Right cardiac atrium (tissue), 5 donors: Measurements from ENCODE around the gene GCC2. TPM values are rescaled to one million over a fixed set of nuclear protein-coding genes. Genes with fewer than 3 reads are reported as not detected.
"Not testable (repeated sequence)": the region's sequence is repeated elsewhere in the genome, so short reads cannot be mapped to it uniquely, and the experiment has no call there.

ENCODE experiments used
- ATAC-seq, 2 donors: fragments of 200-7000 bp; cut with Tn5 transposase; one replicate each; pipeline versions ENCODE4 v1.8.0 to v1.9.1; 2020; ENCODE audit warnings: moderate library complexity in 2 of 2, mild to moderate bottlenecking in 1 of 2
- DNase-seq, 3 donors: peaks; one replicate each; pipeline ENCODE4 v3.0.0-alpha.2; 2020
- H3K27ac ChIP-seq: one replicate; pipeline ENCODE4 v1.5.1; 2013; ENCODE audit warnings: mild to moderate bottlenecking, low read length, control low read depth, moderate library complexity
- H3K27me3 ChIP-seq: one replicate; pipeline ENCODE4 v1.6.1; 2013; ENCODE audit not compliant: control insufficient read depth, insufficient read depth
- H3K4me1 ChIP-seq: one replicate; pipeline ENCODE4 v1.6.1; 2013; ENCODE audit warnings: low read length; ENCODE audit not compliant: control insufficient read depth, insufficient read depth
- H3K4me3 ChIP-seq: one replicate; pipeline ENCODE4 v1.5.1; 2013; ENCODE audit warnings: low read length, control low read depth
- H3K9me3 ChIP-seq: one replicate; pipeline ENCODE4 v1.6.1; 2013; ENCODE audit warnings: low read length; ENCODE audit not compliant: control insufficient read depth
- WGBS: extraction: QIAGEN DNeasy Blood & Tissue Kit; methylation state at CpG from one replicate; pipeline ENCODE4 v1.1.7; 2013; 5-methylcytosine and 5-hydroxymethylcytosine counted together
- intact Hi-C, 4 donors: fragments of 100-400 bp; cut with DNase I; formaldehyde crosslinking; loops; one replicate each; pipeline versions ENCODE4 v1.11.0 to v1.14.0; 2022 to 2023
- polyA plus RNA-seq: library from polyadenylated mRNA; stranded (reverse); fragments of 200-250 nt; gene quantifications from one replicate; pipeline ENCODE4 v1.2.3, GENCODE V29; 2013
- total RNA-seq, 4 donors: library from RNA; stranded (reverse); fragmentation: NEBNext Ultra II Directional; extraction: Animal tissue kit (Norgen Biotek cat#: 25700); gene quantifications; one replicate each; pipeline ENCODE4 v1.2.1, GENCODE V29; 2021
- donor health status: healthy with polysubstance abuse.
- donor health status: DM: no; HTN: yes; CAD: no.
- donor health status: DM: no; HTN: no; CAD: no.
- donor health status: DM: no; HTN: yes; CAD: no; lungs with severe emphysema.
- donor health status: DM: yes; HTN: yes; CAD: no.

Gene GCC2
- total and polyA plus RNA-seq, 5 donors: 6.5 to 32.5 (median 25.2) TPM

DNA sequence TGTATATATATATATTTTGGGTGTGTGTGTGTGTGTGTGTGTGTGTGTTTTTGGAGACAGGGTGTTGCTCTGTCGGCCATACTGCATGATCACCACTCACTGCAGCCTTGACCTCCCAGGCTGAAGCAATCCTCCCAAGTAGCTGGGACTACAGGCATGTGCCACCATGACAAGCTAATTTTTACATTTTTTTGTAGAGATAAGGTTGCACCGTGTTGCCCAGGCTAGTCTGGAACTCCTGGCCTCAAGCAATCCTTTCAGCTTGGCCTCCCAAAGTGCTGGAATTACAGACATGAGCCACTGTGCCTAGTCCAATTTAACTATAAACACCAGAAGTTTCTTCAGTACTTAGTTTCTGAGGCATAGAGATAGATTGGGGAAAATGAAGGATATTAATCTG, 103.6 kb downstream of the GCC2 start:
- Histone ChIP-seq H3K27me3 (no peaks in the 10 kb centered on the region), H3K4me1 (peaks cover 21% of the 10 kb centered on the region), H3K4me3 (no peak overlapping the region), H3K27ac (no peak overlapping the region), H3K9me3 (no peaks in the 10 kb centered on the region)
- WGBS: 65% methylated on average over 2 of the region's 2 CpGs
- DNase-seq (no peak), ATAC-seq (no peak)
- intact Hi-C loops: no loop called here

DNA sequence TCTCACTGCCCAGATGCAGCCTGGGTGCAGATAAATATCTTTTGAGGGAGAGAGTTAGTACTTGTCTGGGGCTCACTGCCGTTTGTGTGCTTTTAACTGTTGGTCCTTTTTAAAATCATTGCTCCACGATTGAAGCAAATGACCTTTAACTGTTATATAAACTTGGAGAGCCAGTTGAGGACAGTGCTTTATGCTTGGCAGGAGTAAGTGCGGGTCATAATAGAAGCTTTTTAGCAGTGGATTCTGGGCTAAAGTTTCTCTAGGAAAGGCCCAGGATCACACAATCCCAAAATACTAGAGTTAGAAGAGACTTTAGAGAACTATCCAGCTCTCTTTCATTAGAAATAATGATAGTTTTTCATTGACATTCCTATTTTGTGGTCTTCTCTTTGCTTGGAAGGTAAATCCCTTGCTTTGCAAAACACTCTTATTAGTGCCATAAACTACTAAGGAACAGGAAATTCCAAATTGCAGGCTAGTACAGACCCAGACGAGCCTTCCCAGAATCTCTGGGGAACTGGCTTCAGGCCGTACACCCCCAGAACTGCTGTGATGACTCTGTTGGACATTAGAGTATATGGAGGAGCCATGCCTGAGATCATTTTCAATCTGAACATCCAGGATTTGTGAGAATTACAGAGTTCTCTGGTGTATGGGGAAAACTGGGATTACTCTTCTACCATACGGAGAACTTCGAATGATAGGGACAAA, 104.4 kb downstream of the GCC2 start:
- ATAC-seq (peak; percentile 64 to 83), DNase-seq (no peak)
- Histone ChIP-seq H3K27me3 (no peaks in the 10 kb centered on the region), H3K9me3 (no peaks in the 10 kb centered on the region), H3K27ac (peak overlapping the region; percentile 88), H3K4me3 (no peak overlapping the region), H3K4me1 (peaks cover 21% of the 10 kb centered on the region)
- intact Hi-C loops: no loop called here
- WGBS: 40% methylated on average over 7 of the region's 7 CpGs

DNA sequence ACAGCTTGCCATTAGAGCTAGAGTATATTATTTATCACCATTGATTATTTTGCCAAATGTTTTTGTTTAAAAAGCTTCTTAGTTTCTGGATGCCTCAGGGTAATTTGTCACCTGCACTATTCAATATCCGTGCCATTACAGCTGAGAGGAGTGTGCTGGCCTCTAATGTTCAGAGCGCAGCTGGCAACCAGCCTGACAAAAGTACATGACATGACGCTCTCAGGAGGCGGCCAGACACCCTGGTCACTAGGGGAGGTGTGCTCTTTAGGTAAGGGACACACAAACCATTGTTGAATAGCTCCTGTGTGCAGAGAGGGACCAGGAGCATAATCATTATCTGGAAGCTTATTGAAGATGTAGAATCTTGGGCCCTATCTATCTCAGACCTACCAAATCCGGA, 105.5 kb downstream of the GCC2 start:
- Histone ChIP-seq H3K27ac (peak overlapping the region; percentile 70), H3K4me3 (no peak overlapping the region)

DNA sequence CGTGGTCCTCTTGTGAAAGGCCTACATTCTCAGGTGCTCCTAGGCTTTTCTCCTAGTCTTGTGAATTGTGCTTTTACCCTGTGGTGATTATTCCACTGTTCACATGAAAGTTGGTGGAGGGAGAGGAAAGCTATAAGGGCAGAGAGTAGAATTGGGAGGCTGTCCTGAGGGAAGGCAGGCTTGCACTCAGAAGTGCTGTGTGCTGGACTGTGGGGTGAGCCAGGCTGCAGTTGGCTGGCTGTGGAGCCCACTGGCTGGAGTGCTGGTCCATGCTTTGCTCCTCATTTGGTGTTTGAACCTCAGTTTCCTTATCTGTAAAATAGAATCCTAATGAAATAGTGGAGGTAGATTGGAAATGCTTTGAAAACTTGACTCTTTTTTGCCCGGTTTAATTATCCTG, 106.6 kb downstream of the GCC2 start:
- DNase-seq (no peak), ATAC-seq (peak in 1 of 2 donors; percentile 31)
- intact Hi-C loops: no loop called here
- WGBS: 93% methylated on average over 2 of the region's 2 CpGs
- no peaks in the 10 kb centered on the region for H3K9me3 ChIP-seq
- H3K4me3 ChIP-seq: no peak overlapping the region
- H3K4me1 ChIP-seq: peaks cover 28% of the 10 kb centered on the region
- H3K27ac ChIP-seq: peak overlapping the region; percentile 70
- H3K27me3 ChIP-seq: no peaks in the 10 kb centered on the region

More for the DNA sequence above, 105.5 kb downstream of the GCC2 start:
- ATAC-seq (peak; percentile 76 to 81), DNase-seq (peak; percentile 37 to 79 (median 67))
- H3K9me3 ChIP-seq: no peaks in the 10 kb centered on the region
- intact Hi-C loops: no loop called here
- peaks cover 21% of the 10 kb centered on the region for H3K4me1 ChIP-seq
- no peaks in the 10 kb centered on the region for H3K27me3 ChIP-seq
- WGBS: 59% methylated on average over 5 of the region's 5 CpGs

DNA sequence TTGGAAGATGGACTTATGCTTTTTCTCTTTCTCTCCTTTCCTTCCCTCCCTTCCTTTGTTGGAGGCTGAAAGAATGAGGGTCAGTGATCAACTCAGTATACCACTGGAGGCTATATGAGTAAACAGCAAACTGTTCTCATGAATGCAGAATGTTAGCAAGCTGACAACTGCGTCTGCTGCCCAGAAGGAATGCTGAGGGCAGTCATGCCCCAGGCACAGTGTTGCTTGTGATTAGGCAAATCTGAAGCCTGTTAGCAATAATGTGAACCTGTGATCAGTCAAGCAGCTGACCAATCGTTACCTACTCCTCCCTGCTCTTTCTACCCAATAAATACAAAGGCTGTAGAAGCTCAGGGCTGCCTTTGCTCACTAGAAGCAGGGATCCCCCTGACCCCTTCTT, 107.6 kb downstream of the GCC2 start:
- H3K4me3 ChIP-seq, intact Hi-C loops, H3K27me3 ChIP-seq, ATAC-seq, DNase-seq, H3K9me3 ChIP-seq: not testable (repeated sequence)
- Histone ChIP-seq H3K4me1 (peaks cover 29% of the 10 kb centered on the region), H3K27ac (peak overlapping the region; percentile 30)
- WGBS: 68% methylated on average over 2 of the region's 2 CpGs

Other genes starting within 250 kb of the GCC2 start
- not detected for gene SULT1C3, start 209.2 kb upstream of the GCC2 start, total RNA-seq
- gene SULT1C3, start 209.2 kb upstream of the GCC2 start, polyA plus RNA-seq: not detected
- gene SULT1C2, start 160.3 kb upstream of the GCC2 start, total RNA-seq: 1 to 10 TPM in 1 of 4 donors, under 1 TPM in 3; 0.20 to 2.4 (median 0.83) TPM
- gene SULT1C2, start 160.3 kb upstream of the GCC2 start, polyA plus RNA-seq: 0.27 TPM
- 10 to 100 TPM in 3 of 4 donors, 1 to 10 TPM in 1; 7.1 to 23.6 (median 13.9) TPM for gene SULT1C4, start 71.3 kb upstream of the GCC2 start, total RNA-seq
- 5.2 TPM for gene SULT1C4, start 71.3 kb upstream of the GCC2 start, polyA plus RNA-seq
- gene LIMS1, start 85.3 kb downstream of the GCC2 start, total RNA-seq: 10 to 100 TPM; 45.5 to 65.6 (median 55.9) TPM
- gene LIMS1, start 85.3 kb downstream of the GCC2 start, polyA plus RNA-seq: 21.4 TPM